Progenitor cell of endocrine pancreas (in vitro differentiated cells): ENCODE measurements around the gene NOP53. TPM values are rescaled to one million over a fixed set of nuclear protein-coding genes. Genes with fewer than 3 reads are reported as not detected.
"Not testable (repeated sequence)": the region's sequence is repeated elsewhere in the genome, so short reads cannot be mapped to it uniquely, and the experiment has no call there.

Source experiments
- DNase-seq: peaks from one replicate; pipeline ENCODE4 v3.0.0; 2021; ENCODE audit warnings: low spot score; ENCODE audit not compliant: unreplicated experiment
- H3K27ac Mint-ChIP-seq: 2 replicates; pipeline ENCODE4 v1.8.0; 2021; ENCODE audit warnings: mild to moderate bottlenecking, moderate library complexity, mixed read lengths
- H3K27me3 Mint-ChIP-seq: 2 replicates; pipeline ENCODE4 v1.8.0; 2021; ENCODE audit warnings: mixed read lengths
- H3K36me3 Mint-ChIP-seq: 2 replicates; pipeline ENCODE4 v1.8.0; 2022; ENCODE audit warnings: mixed read lengths; ENCODE audit not compliant: insufficient read depth
- H3K4me1 Mint-ChIP-seq: 2 replicates; pipeline ENCODE4 v1.8.0; 2021; ENCODE audit warnings: low read depth, mixed read lengths
- H3K4me3 Mint-ChIP-seq: 2 replicates; pipeline ENCODE4 v1.8.0; 2021; ENCODE audit warnings: low read depth, mild to moderate bottlenecking, moderate library complexity, mixed read lengths
- H3K9me3 Mint-ChIP-seq: 2 replicates; pipeline ENCODE4 v1.8.0; 2021; ENCODE audit warnings: low read depth, mixed read lengths
- CTCF ChIP-seq: fragments of 200-600 bp; sonication (generic); IDR thresholded peaks from one replicate; pipeline ENCODE4 v1.5.0; 2021; ENCODE audit warnings: antibody characterized with exemption, mild to moderate bottlenecking; ENCODE audit not compliant: unreplicated experiment
- total RNA-seq: library from RNA; stranded (reverse); gene quantifications from 2 replicates; pipeline ENCODE4 v1.2.1, GENCODE V29; 2021

The NOP53 gene
- total RNA-seq, 1 donor from 2014 or later, result 301 TPM

- H3K4me3 Mint-ChIP-seq, result no peak overlapping the region
- peaks cover 3% of the 10 kb centered on the region for H3K27me3 Mint-ChIP-seq
- peaks cover 5% of the 10 kb centered on the region for H3K4me1 Mint-ChIP-seq
- TF ChIP-seq CTCF, result no peak
- no peaks in the 10 kb centered on the region for H3K36me3 Mint-ChIP-seq
- no peak for DNase-seq
- no peak overlapping the region for H3K27ac Mint-ChIP-seq
- H3K9me3 Mint-ChIP-seq, result no peaks in the 10 kb centered on the region
Observed at GRCh38 chr19:47723581-47723940, 21.8 kb upstream of the NOP53 start.

GRCh38 chr19:47725759-47726401, 19.5 kb upstream of the NOP53 start:
- Mint-ChIP-seq H3K27me3 (peaks cover 7% of the 10 kb centered on the region), H3K36me3 (no peaks in the 10 kb centered on the region), H3K27ac (no peak overlapping the region), H3K9me3 (no peaks in the 10 kb centered on the region), H3K4me1 (peaks cover 14% of the 10 kb centered on the region), H3K4me3 (no peak overlapping the region)
- TF ChIP-seq CTCF, result no peak
- DNase-seq, result no peak

GRCh38 chr19:47726467-47726866, 18.9 kb upstream of the NOP53 start:
- DNase-seq, result no peak
- peaks cover 14% of the 10 kb centered on the region for H3K4me1 Mint-ChIP-seq
- H3K9me3 Mint-ChIP-seq, result no peaks in the 10 kb centered on the region
- no peak for TF ChIP-seq CTCF
- no peaks in the 10 kb centered on the region for H3K36me3 Mint-ChIP-seq
- H3K4me3 Mint-ChIP-seq, result no peak overlapping the region
- H3K27me3 Mint-ChIP-seq, result peaks cover 7% of the 10 kb centered on the region
- no peak overlapping the region for H3K27ac Mint-ChIP-seq

GRCh38 chr19:47728295-47728694, 17.1 kb upstream of the NOP53 start:
- peaks cover 14% of the 10 kb centered on the region for H3K4me1 Mint-ChIP-seq
- not testable (repeated sequence) for H3K36me3 Mint-ChIP-seq, H3K4me3 Mint-ChIP-seq, H3K9me3 Mint-ChIP-seq, H3K27me3 Mint-ChIP-seq, DNase-seq, H3K27ac Mint-ChIP-seq

- no peak for DNase-seq
- peak overlapping the region; percentile 88 for H3K27ac Mint-ChIP-seq
Observed at GRCh38 chr19:47729468-47729798, 15.9 kb upstream of the NOP53 start.

More at GRCh38 chr19:47729468-47729798, 15.9 kb upstream of the NOP53 start:
- H3K4me1 Mint-ChIP-seq, result peaks cover 14% of the 10 kb centered on the region
- peak overlapping the region; percentile 60 for H3K4me3 Mint-ChIP-seq
- TF ChIP-seq CTCF, result no peak
- no peaks in the 10 kb centered on the region for H3K36me3 Mint-ChIP-seq
- no peaks in the 10 kb centered on the region for H3K9me3 Mint-ChIP-seq
- peaks cover 12% of the 10 kb centered on the region for H3K27me3 Mint-ChIP-seq
